OCI-LY1 (cell line): ENCODE data around the gene ELL.

Experiments
- CTCF ChIP-seq: fragments of 200-600 bp; sonication (generic), shearing (Covaris generic); IDR thresholded peaks from 2 replicates; pipeline ENCODE4 v1.5.1; 2017; ENCODE audit warnings: mild to moderate bottlenecking, antibody characterized with exemption, low read length, moderate library complexity, mixed read lengths
- EZH2 ChIP-seq: fragments of 200-600 bp; sonication (generic), shearing (Covaris generic); IDR thresholded peaks from 2 replicates; pipeline ENCODE4 v1.8.0; 2017; ENCODE audit warnings: borderline replicate concordance, mixed run types, mild to moderate bottlenecking, antibody characterized with exemption, low read length, moderate library complexity, mixed read lengths

GRCh38 chr19:18513868-18514267 is 8.0 kb downstream of the ELL start:
- TF ChIP-seq EZH2 = no peak
- TF ChIP-seq CTCF = no peak
